Tibial nerve (tissue), 3 donors: ENCODE data around the gene ZNF280D.

Experiments used
- CTCF ChIP-seq, 5 experiments: fragments of 200-600 bp in 3 of 5; fragments of 450-650 bp in 2 of 5; sonication (generic) in 3 of 5; IDR thresholded peaks; one replicate each; pipeline ENCODE4 v1.5.1; 2016 to 2019; ENCODE audit warnings: antibody characterized with exemption in 5 of 5, mild to moderate bottlenecking in 3 of 5, moderate library complexity in 2 of 5
- POLR2A ChIP-seq, 2 donors: fragments of 450-650 bp; IDR thresholded peaks; one replicate each; pipeline ENCODE4 v1.6.1; 2017; ENCODE audit warnings: antibody characterized with exemption in 2 of 2, mild to moderate bottlenecking in 2 of 2, moderate library complexity in 2 of 2

- TF ChIP-seq CTCF (IDR thresholded peaks at IDR 0.05) = no peak
- TF ChIP-seq POLR2A (IDR thresholded peaks at IDR 0.05) = no peak
These were observed 93.7 kb downstream of the ZNF280D start for GRCh38 chr15:56639631-56640030.
